Measurements from ENCODE around the gene NCOA5. TPM values are rescaled to one million over a fixed set of nuclear protein-coding genes. Genes with fewer than 3 reads are reported as not detected.

Gene NCOA5
- total and polyA plus RNA-seq, 10 of the 15 experiments (the other 5 are each of a cell fraction or from before 2014, with no cell fraction given), result 7.7 to 38.1 (median 30.1) TPM

GRCh38 chr20:46111836-46112212 is 22.1 kb upstream of the NCOA5 start:
- ATAC-seq (no peak), DNase-seq (ENCODE audit: low read depth, low spot score) (no peak), FAIRE-seq (peak; percentile 13)
- H3K9ac ChIP-seq (ENCODE audit: control insufficient read depth, insufficient read depth, low read length), result no peak overlapping the region
- no peak overlapping the region for H3K4me3 ChIP-seq
- BruUV-seq (replicated peaks), result no TSS peak
- no peak overlapping the region for H2AFZ ChIP-seq (ENCODE audit: control insufficient read depth, low read depth, low read length)
- no peaks in the 10 kb centered on the region for H3K79me2 ChIP-seq (ENCODE audit: control insufficient read depth, insufficient read depth, low read length)
- intact Hi-C loops (cut with micrococcal nuclease; ENCODE audit: unreplicated experiment) (loop anchor here (1.0 kb wide), 1 partner anchor 7 kb away; no protein-coding TSS in a partner anchor), in situ Hi-C loops (cut with MboI) (loop anchor here (10.0 kb wide), 1 partner anchor 747 kb away; the partner anchor contains the start of gene SYS1)
- no peak overlapping the region; the same call in 1 of the 2 replicates for H3K4me2 ChIP-seq (ENCODE audit: control insufficient read depth, insufficient read depth)
- ChIA-PET POLR2A (interaction anchor here (0.8 to 1.1 kb wide), 2 partner anchors 8 to 18 kb away, joined by 3 to 5 read pairs; no protein-coding TSS in a partner anchor), CTCF (interaction anchor here (1.2 kb wide), 1 partner anchor 23 kb away, joined by 5 read pairs; no protein-coding TSS in a partner anchor), SMC1A (ENCODE audit: uncharacterized antibody, unreplicated experiment) (interaction anchor here (1.5 to 1.8 kb wide), 2 partner anchors 9 to 27 kb away, joined by 5 to 8 read pairs; no protein-coding TSS in a partner anchor), RAD21 (ENCODE audit: unreplicated experiment) (no interaction called here)
- no peaks in the 10 kb centered on the region for H3K9me3 ChIP-seq (replicated peaks; ENCODE audit: control insufficient read depth, insufficient read depth, low read length)
- no peaks in the 10 kb centered on the region for H3K27me3 ChIP-seq (replicated peaks in 1 of 2; ENCODE audit: control insufficient read depth in 2 of 2, insufficient read depth in 2 of 2, low read length in 1 of 2)
- TF ChIP-seq NFYB (IDR thresholded peaks at IDR 0.05; ENCODE audit: insufficient read depth, low read depth, low read length), result no peak
- TF ChIP-seq HDGF (IDR thresholded peaks at IDR 0.05), result 0 out of 2 replicates have a peak, but pooled peaks have one; percentile 2
- no peak overlapping the region for H3K27ac ChIP-seq (ENCODE audit: control insufficient read depth, insufficient read depth)
- peaks cover 37% of the 10 kb centered on the region for H3K4me1 ChIP-seq (ENCODE audit: control insufficient read depth, insufficient read depth, low read length)
- no peaks in the 10 kb centered on the region for H4K20me1 ChIP-seq (ENCODE audit: control insufficient read depth, insufficient read depth)
- H3K36me3 ChIP-seq (ENCODE audit: control insufficient read depth in 2 of 2, insufficient read depth in 2 of 2, low read length in 1 of 2), result no peaks in the 10 kb centered on the region

GRCh38 chr20:46111028-46111835 is 21.5 kb upstream of the NCOA5 start:
- BruUV-seq (replicated peaks), result no TSS peak
- no peaks in the 10 kb centered on the region for H3K79me2 ChIP-seq (ENCODE audit: control insufficient read depth, insufficient read depth, low read length)
- H3K27ac ChIP-seq (ENCODE audit: control insufficient read depth, insufficient read depth), result no peak overlapping the region
- no peaks in the 10 kb centered on the region for H3K27me3 ChIP-seq (replicated peaks in 1 of 2; ENCODE audit: control insufficient read depth in 2 of 2, insufficient read depth in 2 of 2, low read length in 1 of 2)
- peaks cover 37% of the 10 kb centered on the region for H3K4me1 ChIP-seq (ENCODE audit: control insufficient read depth, insufficient read depth, low read length)
- 14% methylated on average over 5 of the region's 5 CpGs for WGBS (ENCODE audit: insufficient coverage, insufficient replicate concordance, low lambda C conversion rate, missing lambda C conversion rate)
- H3K4me3 ChIP-seq, result peak overlapping the region; percentile 7; the same call in 1 of the 2 replicates
- DNase-seq (ENCODE audit: low read depth, low spot score), result peak; percentile 75
- ChIA-PET RAD21 (ENCODE audit: unreplicated experiment) (interaction anchor here (0.7 kb wide), 1 partner anchor 8 kb away, joined by 3 read pairs; no protein-coding TSS in a partner anchor), CTCF (interaction anchor here (1.2 to 1.5 kb wide), 2 partner anchors 23 to 89 kb away, joined by 4 to 5 read pairs; no protein-coding TSS in a partner anchor), POLR2A (interaction anchor here (0.6 to 1.1 kb wide), 4 partner anchors 8 to 31 kb away, joined by 3 to 5 read pairs (median 3); no protein-coding TSS in a partner anchor), SMC1A (ENCODE audit: uncharacterized antibody, unreplicated experiment) (interaction anchor here (0.6 to 1.8 kb wide), 3 partner anchors 9 to 124 kb away, joined by 5 to 8 read pairs (median 5); no protein-coding TSS in a partner anchor)
- H3K36me3 ChIP-seq (ENCODE audit: control insufficient read depth in 2 of 2, insufficient read depth in 2 of 2, low read length in 1 of 2), result no peaks in the 10 kb centered on the region
- H3K4me2 ChIP-seq (ENCODE audit: control insufficient read depth, insufficient read depth), result peak overlapping the region; percentile 81
- in situ Hi-C loops (cut with MboI) (loop anchor here (10.0 kb wide), 1 partner anchor 746 kb away; the partner anchor contains the start of gene SYS1), intact Hi-C loops (cut with micrococcal nuclease; ENCODE audit: unreplicated experiment) (loop anchor here (1.0 kb wide), 1 partner anchor 8 kb away; no protein-coding TSS in a partner anchor)
- peak; percentile 88 for FAIRE-seq
- no peaks in the 10 kb centered on the region for H4K20me1 ChIP-seq (ENCODE audit: control insufficient read depth, insufficient read depth)
- no peaks in the 10 kb centered on the region for H3K9me3 ChIP-seq (replicated peaks; ENCODE audit: control insufficient read depth, insufficient read depth, low read length)
- H3K9ac ChIP-seq (ENCODE audit: control insufficient read depth, insufficient read depth, low read length), result no peak overlapping the region
- no peak overlapping the region for H2AFZ ChIP-seq (ENCODE audit: control insufficient read depth, low read depth, low read length)
- peak; percentile 77 for ATAC-seq
- no peak for TF ChIP-seq ZBTB4 (CRISPR knock-in tag; IDR thresholded peaks at IDR 0.05)
- TF ChIP-seq PAX8 (IDR thresholded peaks at IDR 0.05), result no peak
- no peak for TF ChIP-seq CBX5 (IDR thresholded peaks at IDR 0.05; ENCODE audit: low read depth)
- TF ChIP-seq CREB1 (IDR thresholded peaks at IDR 0.05; ENCODE audit: low read depth), result peak; percentile 81
- no peak for TF ChIP-seq ZNF622 (IDR thresholded peaks at IDR 0.05)
- TF ChIP-seq JUNB (IDR thresholded peaks at IDR 0.05), result peak; percentile 90
- no peak for TF ChIP-seq MXI1 (IDR thresholded peaks at IDR 0.05; ENCODE audit: low read depth, low read length)
- peak; percentile 86 for TF ChIP-seq CBFB (IDR thresholded peaks at IDR 0.05; ENCODE audit: low read depth)
- no peak for TF ChIP-seq NRF1 (conservative IDR thresholded peaks at IDR 0.05; ENCODE audit: low read depth, low read length)
- peak; percentile 75; the same call in 1 of the 2 replicates for TF ChIP-seq FOXM1 (IDR thresholded peaks at IDR 0.05; ENCODE audit: low read depth, low read length)
- 0 out of 2 replicates have a peak, but pooled peaks have one; percentile 42 for TF ChIP-seq STAT3 (IDR thresholded peaks at IDR 0.05; ENCODE audit: low read depth, low read length)
- no peak for TF ChIP-seq SMAD5 (IDR thresholded peaks at IDR 0.05; ENCODE audit: low read depth)

All from GM12878 (cell line).